ENCODE measurements around the gene ASNSD1.

- TF ChIP-seq POLR2A (IDR thresholded peaks at IDR 0.05) (no peak), CTCF (IDR thresholded peaks at IDR 0.05) (no peak)
Measured at GRCh38 chr2:189621781-189622180, 39.5 kb upstream of the ASNSD1 start.

All from ovary (tissue), 3 donors.